ENCODE results near the gene MRPL52. TPM values are rescaled to one million over a fixed set of nuclear protein-coding genes. Genes with fewer than 3 reads are reported as not detected.

MRPL52 gene
- polyA plus RNA-seq, 4 donors, result 73.5 to 91.2 (median 79.6) TPM

GRCh38 chr14:22878271-22879246, 48.9 kb downstream of the MRPL52 start:
- no peak for DNase-seq (ENCODE audit: low read depth in 4 of 4, low spot score in 3 of 4)

GRCh38 chr14:22882064-22882463, 52.4 kb downstream of the MRPL52 start:
- no peak for DNase-seq (ENCODE audit: low read depth in 4 of 4, low spot score in 3 of 4)

DNA sequence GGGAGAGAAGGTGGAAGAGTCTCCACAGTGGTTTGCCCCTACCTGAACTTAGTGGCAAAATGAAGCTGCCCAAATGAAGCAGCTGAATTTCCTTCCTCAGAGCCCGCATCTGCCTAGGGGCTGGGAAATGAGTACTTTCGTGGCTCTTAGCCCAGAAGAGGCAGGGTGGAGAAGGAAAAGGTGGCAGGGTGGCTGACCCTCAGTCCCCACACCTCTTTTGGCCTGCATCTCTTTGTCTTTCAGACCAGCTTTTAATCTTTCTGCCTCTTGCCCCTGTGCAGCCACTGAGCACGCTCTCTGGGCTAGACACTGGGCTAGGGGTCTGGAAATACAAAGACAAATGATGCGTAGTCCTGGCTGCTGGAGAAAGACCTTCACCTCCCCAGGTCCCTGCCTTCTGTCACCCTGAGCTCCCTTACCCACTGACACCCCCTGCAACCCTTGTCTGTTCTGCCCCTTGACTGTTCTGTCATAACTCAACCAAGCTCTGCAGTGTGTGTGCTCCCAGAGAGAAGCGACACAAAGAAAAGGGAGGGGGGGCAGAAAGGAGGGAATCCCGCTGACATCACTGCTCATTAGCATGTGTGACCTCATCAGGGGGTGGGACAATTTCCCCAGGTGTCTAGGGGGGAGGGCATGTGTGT, 53.0 kb downstream of the MRPL52 start:
- peak in 3 of 4 donors; percentile 66 to 68 (median 67) for DNase-seq (ENCODE audit: low read depth in 4 of 4, low spot score in 3 of 4)

GRCh38 chr14:22883173-22883976, 53.7 kb downstream of the MRPL52 start, which contains the start of gene REM2:
TSS of gene REM2 (plus strand) at chr14:22883222. CDS start at chr14:22883288, 66 bp downstream.
- DNase-seq (ENCODE audit: low read depth in 4 of 4, low spot score in 3 of 4), result no peak

GRCh38 chr14:22884076-22884737, 54.5 kb downstream of the MRPL52 start:
- DNase-seq (ENCODE audit: low read depth in 4 of 4, low spot score in 3 of 4), result no peak

Other genes with a start within 250 kb of the MRPL52 start
- gene DAD1, start 240.7 kb upstream of the MRPL52 start, polyA plus RNA-seq (ENCODE audit: insufficient read length in 4 of 4), result 100 to 1,000 TPM; 267 to 301 (median 285) TPM
- 10 to 100 TPM; 46.6 to 57.1 (median 52.7) TPM for gene ABHD4, start 231.6 kb upstream of the MRPL52 start, polyA plus RNA-seq (ENCODE audit: insufficient read length in 4 of 4)
- under 1 TPM; 0.07 to 0.34 (median 0.17) TPM for gene OR6J1, start 185.5 kb upstream of the MRPL52 start, polyA plus RNA-seq (ENCODE audit: insufficient read length in 4 of 4)
- gene OXA1L, start 63.2 kb upstream of the MRPL52 start, polyA plus RNA-seq (ENCODE audit: insufficient read length in 4 of 4), result 100 to 1,000 TPM; 131 to 150 (median 139) TPM
- gene SLC7A7, start 14.5 kb upstream of the MRPL52 start, polyA plus RNA-seq (ENCODE audit: insufficient read length in 4 of 4), result 100 to 1,000 TPM in 3 of 4 donors, 10 to 100 TPM in 1; 95.3 to 132 (median 105) TPM
- gene MMP14, start 6.7 kb downstream of the MRPL52 start, polyA plus RNA-seq (ENCODE audit: insufficient read length in 4 of 4), result 100 to 1,000 TPM; 147 to 172 (median 165) TPM
- gene LRP10, start 41.9 kb downstream of the MRPL52 start, polyA plus RNA-seq (ENCODE audit: insufficient read length in 4 of 4), result 100 to 1,000 TPM in 1 of 4 donors, 10 to 100 TPM in 3; 83.8 to 104 (median 90.0) TPM
- gene REM2, start 53.3 kb downstream of the MRPL52 start, polyA plus RNA-seq (ENCODE audit: insufficient read length in 4 of 4), result 1 to 10 TPM; 1.1 to 1.7 (median 1.3) TPM
- 100 to 1,000 TPM; 114 to 126 (median 122) TPM for gene RBM23, start 89.3 kb downstream of the MRPL52 start, polyA plus RNA-seq (ENCODE audit: insufficient read length in 4 of 4)
- gene PRMT5, start 99.5 kb downstream of the MRPL52 start, polyA plus RNA-seq (ENCODE audit: insufficient read length in 4 of 4), result 100 to 1,000 TPM; 134 to 151 (median 144) TPM
- gene HAUS4, start 127.2 kb downstream of the MRPL52 start, polyA plus RNA-seq (ENCODE audit: insufficient read length in 4 of 4), result 10 to 100 TPM; 50.3 to 57.8 (median 52.7) TPM
- gene AJUBA, start 152.7 kb downstream of the MRPL52 start, polyA plus RNA-seq (ENCODE audit: insufficient read length in 4 of 4), result 10 to 100 TPM; 72.6 to 92.4 (median 81.5) TPM
- 10 to 100 TPM; 16.9 to 20.4 (median 18.8) TPM for gene C14orf93, start 180.3 kb downstream of the MRPL52 start, polyA plus RNA-seq (ENCODE audit: insufficient read length in 4 of 4)
- 100 to 1,000 TPM; 188 to 243 (median 217) TPM for gene PSMB5, start 205.0 kb downstream of the MRPL52 start, polyA plus RNA-seq (ENCODE audit: insufficient read length in 4 of 4)
- gene PSMB11, start 212.3 kb downstream of the MRPL52 start, polyA plus RNA-seq (ENCODE audit: insufficient read length in 4 of 4), result under 1 TPM in 1 of 4 donors, not detected in 3; 0.09 TPM
- 10 to 100 TPM; 20.4 to 24.9 (median 21.1) TPM for gene CDH24, start 227.6 kb downstream of the MRPL52 start, polyA plus RNA-seq (ENCODE audit: insufficient read length in 4 of 4)

All from right renal pelvis (tissue), 4 donors.